Right renal cortex interstitium (tissue), 3 donors: Measurements from ENCODE around the gene TNFRSF8. TPM values are rescaled to one million over a fixed set of nuclear protein-coding genes. Genes with fewer than 3 reads are reported as not detected.

Experiments used
- DNase-seq, 3 donors: peaks; one replicate each; pipeline ENCODE4 v3.0.0-alpha.2; 2013; ENCODE audit warnings: low read depth in 3 of 3, low spot score in 2 of 3
- polyA plus RNA-seq, 3 donors: library from polyadenylated mRNA; unstranded; fragments of 120-200 nt; gene quantifications; one replicate each; pipeline ENCODE4 v1.2.1, GENCODE V29; 2013; ENCODE audit not compliant: insufficient read length in 3 of 3

TNFRSF8 gene
- polyA plus RNA-seq, 3 donors = 0.47 to 0.75 (median 0.71) TPM

DNA sequence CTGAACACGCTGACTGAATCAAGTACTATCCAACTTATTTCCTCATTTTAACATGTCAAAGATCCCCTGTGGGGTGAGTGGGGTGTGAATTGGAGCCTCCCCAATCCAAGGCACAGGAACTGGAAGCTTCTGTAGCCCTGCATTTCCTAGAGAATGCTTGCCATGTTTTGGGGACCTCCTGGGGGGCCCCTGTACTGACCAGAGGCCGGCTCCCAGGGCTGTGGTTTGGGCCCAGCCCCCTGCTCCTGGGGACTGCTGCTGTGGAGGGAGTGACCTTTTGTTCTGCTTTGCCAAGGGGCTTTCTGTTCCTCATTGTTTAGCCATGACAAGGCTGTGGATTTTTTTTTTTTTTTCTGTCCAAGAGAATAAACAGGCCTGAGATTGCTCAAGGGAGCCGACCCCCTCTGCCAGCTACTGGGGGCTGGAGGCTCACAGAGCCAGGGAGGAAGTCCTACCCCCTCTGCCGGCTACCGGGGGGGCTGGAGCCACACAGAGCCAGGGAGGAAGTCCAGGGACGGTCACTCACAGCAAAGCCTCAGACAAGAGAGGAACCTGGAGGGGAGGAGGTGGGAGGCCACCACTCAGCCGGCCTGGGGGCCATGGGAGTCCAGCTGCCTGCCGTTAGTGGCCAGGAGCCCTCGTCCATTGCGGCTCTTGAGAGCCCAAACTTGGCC, 121.0 kb downstream of the TNFRSF8 start:
- no peak for DNase-seq

- DNase-seq = no peak
Measured at GRCh38 chr1:12185036-12185917, 122.2 kb downstream of the TNFRSF8 start.

DNA sequence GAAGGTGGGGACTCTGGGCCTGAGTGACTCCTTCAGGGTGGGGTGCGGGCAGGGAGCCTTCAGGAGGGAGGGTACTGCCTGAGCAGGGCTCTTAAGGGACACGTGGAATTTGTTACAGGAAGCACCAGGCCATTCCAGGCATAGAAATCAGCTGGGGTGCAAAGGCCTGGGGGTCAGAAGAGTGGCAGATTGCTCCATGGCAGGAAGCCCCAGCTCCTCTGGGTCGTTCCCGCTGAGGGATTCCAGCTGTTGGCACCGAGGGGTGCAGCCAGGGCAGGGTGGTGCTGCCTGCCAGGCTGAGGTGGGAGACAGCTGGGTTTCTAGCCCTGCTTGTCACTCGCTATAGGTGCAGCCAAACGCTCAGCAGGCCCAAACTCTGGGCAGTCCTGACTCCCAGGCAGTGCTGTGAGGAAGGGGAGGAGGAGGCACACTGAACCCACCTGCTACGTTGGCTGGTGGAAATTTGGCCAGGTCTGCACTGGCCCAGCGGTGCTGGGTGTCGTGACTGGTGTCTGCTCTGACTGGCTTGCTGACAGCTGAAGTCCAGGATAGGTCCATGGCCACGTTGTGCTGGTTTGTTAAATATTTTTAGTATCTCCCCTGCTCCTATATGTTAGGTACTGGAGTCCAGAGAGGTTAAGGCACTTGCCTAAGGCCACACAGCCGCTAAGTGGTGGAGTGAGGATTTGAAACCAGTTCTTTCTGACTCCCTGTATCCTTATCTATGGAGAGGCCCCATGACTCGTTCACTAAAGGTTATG, 123.0 kb downstream of the TNFRSF8 start:
- DNase-seq = no peak

DNA sequence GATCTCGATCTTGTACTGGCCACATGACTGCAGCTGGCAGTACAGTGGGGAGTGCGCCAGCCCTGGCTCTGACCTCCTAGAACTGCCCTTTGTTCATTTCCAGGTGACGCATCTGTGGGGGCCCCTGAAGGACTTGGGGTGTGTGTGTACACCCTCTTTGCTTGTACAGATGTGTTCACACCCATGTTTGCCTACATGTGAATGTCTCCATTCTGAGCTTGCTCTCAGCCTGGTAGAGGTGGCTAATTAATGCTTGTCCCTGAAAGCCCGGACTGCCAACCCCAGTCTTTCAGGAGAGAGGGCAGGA, 123.5 kb downstream of the TNFRSF8 start:
- no peak for DNase-seq

DNA sequence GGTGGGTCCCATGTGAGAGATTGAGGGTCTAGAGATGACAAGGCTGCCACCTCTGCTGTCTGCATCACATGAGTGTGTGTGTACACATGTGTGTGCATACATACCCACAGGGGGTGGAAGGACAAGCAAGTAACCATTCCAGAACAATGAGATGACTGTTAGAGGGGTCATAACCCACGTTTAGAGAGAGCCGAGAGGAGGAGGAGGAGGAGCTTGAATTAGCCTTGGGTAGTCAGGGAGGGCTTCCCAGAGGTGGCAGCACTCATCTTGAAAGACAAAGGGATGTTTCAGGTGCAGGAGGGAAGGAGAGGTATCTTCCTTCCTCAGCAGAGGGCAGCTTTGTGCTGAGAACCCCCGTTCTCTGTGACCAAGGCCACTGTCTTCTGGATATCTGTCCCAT, 125.0 kb downstream of the TNFRSF8 start:
- no peak for DNase-seq

GRCh38 chr1:12188657-12189327, 125.7 kb downstream of the TNFRSF8 start:
- no peak for DNase-seq

GRCh38 chr1:12189328-12189682, 126.2 kb downstream of the TNFRSF8 start:
- no peak for DNase-seq

DNA sequence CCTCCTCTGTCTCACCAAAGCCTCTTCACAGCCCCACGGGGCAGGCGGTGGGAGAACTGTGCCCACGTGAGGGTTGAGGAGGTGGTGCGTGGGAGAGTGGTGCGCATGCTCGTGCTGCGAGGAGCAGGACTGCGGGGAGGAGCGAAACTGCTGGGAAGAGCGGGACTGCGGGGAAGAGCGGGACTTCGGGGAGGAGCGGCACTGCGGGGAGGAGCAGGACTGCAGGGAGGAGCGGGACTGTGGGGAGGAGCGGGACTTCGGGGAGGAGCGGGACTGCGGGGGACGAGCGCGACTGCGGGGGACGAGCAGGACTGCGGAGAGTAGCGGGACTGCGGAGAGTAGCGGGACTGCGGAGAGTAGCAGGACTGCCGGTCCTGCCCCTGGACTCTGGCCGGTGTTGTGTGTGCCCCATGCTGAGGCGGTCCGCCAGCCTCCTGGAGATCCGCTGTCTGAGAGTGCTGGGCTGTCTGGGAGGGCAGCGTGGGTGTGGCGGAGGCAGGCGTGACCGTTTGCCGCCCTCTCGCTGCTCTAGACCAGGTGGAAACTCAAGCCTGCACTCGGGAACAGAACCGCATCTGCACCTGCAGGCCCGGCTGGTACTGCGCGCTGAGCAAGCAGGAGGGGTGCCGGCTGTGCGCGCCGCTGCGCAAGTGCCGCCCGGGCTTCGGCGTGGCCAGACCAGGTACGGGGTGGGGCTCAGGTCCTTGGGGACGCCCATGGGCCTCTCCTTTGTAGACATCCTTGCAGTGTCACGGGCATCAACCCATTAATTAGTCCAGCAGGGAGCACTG, 128.3 kb downstream of the TNFRSF8 start:
- DNase-seq = no peak

Other genes starting within 250 kb of the TNFRSF8 start
- gene NPPA, start 215.5 kb upstream of the TNFRSF8 start, polyA plus RNA-seq = 1 to 10 TPM in 2 of 3 donors, under 1 TPM in 1; 0.17 to 2.0 (median 1.3) TPM
- not detected for gene NPPB, start 204.4 kb upstream of the TNFRSF8 start, polyA plus RNA-seq
- gene KIAA2013, start 136.9 kb upstream of the TNFRSF8 start, polyA plus RNA-seq = 10 to 100 TPM; 37.7 to 42.6 (median 40.1) TPM
- gene PLOD1, start 128.6 kb upstream of the TNFRSF8 start, polyA plus RNA-seq = 100 to 1,000 TPM; 102 to 103 (median 102) TPM
- 10 to 100 TPM; 73.1 to 77.8 (median 74.1) TPM for gene MFN2, start 82.9 kb upstream of the TNFRSF8 start, polyA plus RNA-seq
- 10 to 100 TPM; 17.9 to 22.1 (median 21.3) TPM for gene MIIP, start 43.8 kb upstream of the TNFRSF8 start, polyA plus RNA-seq
- 1 to 10 TPM; 5.1 to 7.0 (median 6.3) TPM for gene TNFRSF1B, start 103.7 kb downstream of the TNFRSF8 start, polyA plus RNA-seq
- gene VPS13D, start 166.7 kb downstream of the TNFRSF8 start, polyA plus RNA-seq = 10 to 100 TPM; 26.4 to 27.2 (median 26.5) TPM